WI38 (cell line): ENCODE results near the gene ENAH.

Source experiments
- H3K4me3 ChIP-seq: 2 replicates; pipeline ENCODE4 v1.5.1; 2011; ENCODE audit warnings: low read depth, mild to moderate bottlenecking, control low read depth, low read length
- TF ChIP-seq, protein P1 (sequence below): IDR thresholded peaks from 2 replicates; pipeline ENCODE4 v1.5.1; 2012; ENCODE audit warnings: low read depth, mild to moderate bottlenecking, control low read depth, low read length

Gene ENAH

DNA sequence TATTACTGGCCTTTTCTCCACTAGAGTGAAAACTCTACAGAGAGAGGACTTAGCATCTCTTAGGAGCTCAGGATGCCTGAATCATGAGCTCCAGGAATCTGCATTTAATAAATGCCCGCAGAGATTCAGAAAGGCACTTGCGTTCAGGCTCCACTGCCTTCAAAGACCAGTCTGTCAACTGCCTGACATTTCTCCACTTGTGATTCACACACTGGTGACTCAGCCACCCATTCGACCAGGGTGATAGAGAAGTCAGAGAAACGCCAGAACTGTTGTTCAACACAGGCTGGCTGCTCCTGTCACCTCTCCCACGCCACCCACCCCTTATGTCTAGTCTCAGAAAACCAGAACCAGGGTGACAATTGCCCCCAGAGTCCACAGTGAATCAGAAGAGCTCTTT, 198.2 kb downstream of the ENAH start:
- TF ChIP-seq, protein P1, sequence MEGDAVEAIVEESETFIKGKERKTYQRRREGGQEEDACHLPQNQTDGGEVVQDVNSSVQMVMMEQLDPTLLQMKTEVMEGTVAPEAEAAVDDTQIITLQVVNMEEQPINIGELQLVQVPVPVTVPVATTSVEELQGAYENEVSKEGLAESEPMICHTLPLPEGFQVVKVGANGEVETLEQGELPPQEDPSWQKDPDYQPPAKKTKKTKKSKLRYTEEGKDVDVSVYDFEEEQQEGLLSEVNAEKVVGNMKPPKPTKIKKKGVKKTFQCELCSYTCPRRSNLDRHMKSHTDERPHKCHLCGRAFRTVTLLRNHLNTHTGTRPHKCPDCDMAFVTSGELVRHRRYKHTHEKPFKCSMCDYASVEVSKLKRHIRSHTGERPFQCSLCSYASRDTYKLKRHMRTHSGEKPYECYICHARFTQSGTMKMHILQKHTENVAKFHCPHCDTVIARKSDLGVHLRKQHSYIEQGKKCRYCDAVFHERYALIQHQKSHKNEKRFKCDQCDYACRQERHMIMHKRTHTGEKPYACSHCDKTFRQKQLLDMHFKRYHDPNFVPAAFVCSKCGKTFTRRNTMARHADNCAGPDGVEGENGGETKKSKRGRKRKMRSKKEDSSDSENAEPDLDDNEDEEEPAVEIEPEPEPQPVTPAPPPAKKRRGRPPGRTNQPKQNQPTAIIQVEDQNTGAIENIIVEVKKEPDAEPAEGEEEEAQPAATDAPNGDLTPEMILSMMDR = no peak
- no peak overlapping the region for H3K4me3 ChIP-seq

DNA sequence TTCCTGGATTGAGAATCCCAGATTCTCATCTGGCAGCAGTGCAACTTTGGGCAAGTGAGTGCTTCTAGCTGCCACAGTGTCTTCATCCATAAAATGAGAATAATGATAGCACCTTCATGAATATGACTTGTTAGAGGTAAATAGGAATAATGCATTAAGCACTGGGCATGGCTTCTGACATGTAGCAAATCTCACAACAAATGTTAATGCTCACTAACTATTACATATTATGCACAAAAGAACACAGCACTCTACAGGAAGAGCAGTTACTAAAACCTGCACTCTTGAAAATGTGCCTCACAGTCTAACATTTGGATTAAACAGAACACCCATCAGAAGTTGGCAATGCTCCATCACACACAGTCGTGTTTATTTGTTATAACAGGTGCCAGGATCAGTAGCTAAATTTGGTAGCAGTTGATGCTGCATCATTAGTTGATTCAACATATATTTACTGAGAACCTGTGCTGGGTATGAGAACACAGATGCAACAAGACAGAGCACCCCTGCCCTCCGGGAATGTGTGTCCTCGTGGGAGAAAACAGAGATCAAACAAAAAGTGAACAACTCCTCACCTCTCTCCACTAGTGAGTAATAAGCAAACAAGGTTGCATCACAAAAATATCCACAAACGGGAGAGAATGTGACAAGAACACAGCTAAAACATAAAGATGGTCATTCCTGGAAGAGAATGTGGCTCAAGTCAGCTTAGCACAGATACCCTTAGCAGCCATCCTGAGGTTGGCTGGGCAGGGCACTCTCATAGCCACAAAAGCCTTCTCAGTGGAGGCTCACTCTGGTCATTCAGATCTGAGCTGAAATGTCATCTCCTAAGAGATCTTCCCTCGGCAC, 198.9 kb downstream of the ENAH start:
- no peak overlapping the region for H3K4me3 ChIP-seq
- TF ChIP-seq, protein P1 = no peak

DNA sequence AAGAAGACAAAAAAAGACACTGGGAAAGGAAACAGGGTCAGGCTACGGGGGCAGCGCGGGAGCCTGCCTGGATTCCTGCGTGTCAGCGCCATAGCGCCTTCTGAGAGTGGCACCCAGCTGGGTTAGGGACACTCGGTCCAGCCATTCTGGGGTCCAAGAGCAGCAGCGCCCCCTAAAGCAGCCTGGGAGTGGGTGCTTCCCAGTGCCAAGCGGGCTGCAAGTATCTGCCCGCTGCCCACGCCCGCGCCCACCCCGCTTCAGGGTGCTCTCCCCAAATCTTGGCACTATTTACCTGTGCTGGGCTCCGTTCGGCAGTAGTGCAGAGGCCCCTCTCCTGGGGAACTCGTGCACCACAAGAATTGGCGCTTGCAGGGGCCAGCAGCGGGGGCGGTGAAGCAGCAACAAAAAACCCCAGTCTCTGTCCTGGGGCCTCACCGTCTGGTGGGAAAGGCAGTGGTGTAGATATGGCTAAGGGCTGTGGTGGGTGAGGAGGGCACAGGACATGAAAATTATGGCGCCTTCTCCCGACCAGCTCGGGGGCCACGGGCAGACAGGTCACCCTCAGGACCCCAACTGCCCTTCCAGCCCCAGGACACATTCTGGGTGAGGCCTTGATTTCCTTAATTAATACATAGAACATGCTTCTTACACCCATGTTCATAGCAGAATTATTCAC, 200.9 kb downstream of the ENAH start:
- no peak overlapping the region for H3K4me3 ChIP-seq
- TF ChIP-seq, protein P1 = no peak

DNA sequence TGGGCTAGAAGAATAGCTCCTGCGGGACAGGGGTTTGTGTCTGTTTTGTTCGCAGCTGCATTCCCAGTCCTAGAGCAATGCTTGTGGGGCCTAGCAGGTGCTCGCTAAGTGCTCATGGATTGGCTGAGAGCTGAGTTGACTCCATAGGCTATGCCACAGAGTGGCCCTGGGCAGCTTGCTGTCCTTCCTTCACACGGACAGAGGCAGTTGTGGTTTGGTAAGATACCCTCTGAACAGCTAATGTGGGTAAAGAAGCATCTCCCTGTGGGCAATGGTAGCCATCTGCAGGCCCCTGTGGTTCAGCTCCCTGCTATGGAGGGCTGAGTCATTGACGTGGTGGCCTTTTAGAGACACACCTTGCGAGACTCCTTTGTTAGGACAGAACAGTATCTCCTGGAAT, 201.6 kb downstream of the ENAH start:
- no peak overlapping the region for H3K4me3 ChIP-seq
- TF ChIP-seq, protein P1 = no peak

DNA sequence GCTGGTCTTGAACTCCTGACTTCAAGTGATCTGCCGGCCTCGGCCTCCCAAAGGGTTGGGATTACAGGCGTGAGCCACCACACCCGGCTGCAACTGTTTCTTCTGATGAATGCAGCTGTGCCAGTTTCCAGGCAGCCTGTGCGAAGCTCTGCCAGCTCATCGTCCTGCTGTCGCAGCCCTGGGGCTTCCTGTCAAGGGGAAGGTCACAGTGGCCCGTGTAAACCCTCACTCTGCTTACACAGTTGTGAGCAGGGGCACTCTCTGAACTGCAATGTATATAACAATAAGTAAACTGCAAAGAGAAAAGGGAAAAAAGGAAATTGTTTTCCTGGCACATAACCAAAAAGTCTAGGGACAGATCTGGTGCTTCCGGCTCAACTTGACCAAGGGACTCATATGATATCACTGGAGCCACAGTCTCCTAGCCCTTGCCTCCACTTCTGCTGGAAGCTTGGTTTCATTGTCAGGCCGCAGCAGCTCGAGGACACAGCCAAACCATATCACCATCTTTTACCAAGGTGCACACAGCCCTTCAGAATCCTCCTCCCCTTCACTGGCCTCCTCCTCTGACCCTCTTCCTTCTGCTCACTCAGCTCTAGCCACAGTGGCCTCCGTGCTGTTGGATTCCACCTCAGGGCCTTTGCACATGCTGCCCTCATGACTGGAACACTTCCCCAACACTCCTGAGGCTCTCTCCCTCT, 202.3 kb downstream of the ENAH start:
- TF ChIP-seq, protein P1 = no peak
- no peak overlapping the region for H3K4me3 ChIP-seq

DNA sequence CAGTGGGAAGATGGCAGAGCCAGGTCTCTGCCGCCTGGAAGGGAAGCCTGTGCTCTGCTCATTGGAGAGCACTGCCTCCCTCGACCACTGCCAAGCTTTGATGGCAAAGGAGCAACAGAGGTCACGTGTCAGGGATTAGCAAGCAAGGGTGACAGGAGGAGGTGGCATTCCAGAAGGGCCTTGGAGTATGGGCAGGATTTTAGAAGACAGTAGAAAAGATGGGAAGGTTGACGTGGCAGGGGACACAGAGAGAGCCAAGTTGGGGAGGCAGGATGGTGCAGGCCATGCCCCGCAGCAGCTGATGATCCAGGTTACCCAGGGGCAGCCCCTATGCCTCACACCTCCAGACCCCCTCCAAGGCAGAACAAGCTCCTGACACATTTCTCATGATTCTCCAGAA, 203.1 kb downstream of the ENAH start:
- TF ChIP-seq, protein P1 = no peak

More for the DNA sequence above, 203.1 kb downstream of the ENAH start:
- H3K4me3 ChIP-seq = no peak overlapping the region
